PC-3 (cell line): ENCODE results near the gene RNF5. TPM values are rescaled to one million over a fixed set of nuclear protein-coding genes. Genes with fewer than 3 reads are reported as not detected.

Experiments
- ATAC-seq: fragments of 200-7000 bp; cut with Tn5 transposase; 2 replicates; pipeline ENCODE4 v1.9.1; 2020; ENCODE audit warnings: mild to moderate bottlenecking, moderate library complexity
- BruUV-seq: library from RNA; stranded (reverse); fragments of 400-500 nt; replicated peaks from 2 replicates; lab custom pipeline; 2021; lab: Mats Ljungman, UMichigan
- CTCF ChIA-PET: fragments of 300-600 bp; sonication (Branson Sonifier 250); formaldehyde crosslinking; loops from one replicate; lab custom pipeline; 2022; ENCODE audit warnings: antibody characterized with exemption; lab: Charles Lee
- POLR2A ChIA-PET: fragments of 300-600 bp; sonication (Branson Sonifier 250); formaldehyde crosslinking; loops from one replicate; lab custom pipeline; 2022; ENCODE audit warnings: antibody characterized with exemption; ENCODE audit not compliant: unreplicated experiment; lab: Charles Lee
- DNase-seq: peaks from one replicate; pipeline ENCODE4 v3.0.0-alpha.2; 2015
- H2AFZ ChIP-seq: fragments of 300-600 bp; sonication (generic); 2 replicates; pipeline ENCODE4 v1.6.0; 2016; ENCODE audit warnings: antibody characterized with exemption, low read length
- H3F3A ChIP-seq: fragments of 300-600 bp; sonication (generic); one replicate; pipeline ENCODE4 v1.6.0; 2017; ENCODE audit warnings: antibody characterized with exemption, low read length, control low read depth, mild to moderate bottlenecking; ENCODE audit not compliant: unreplicated experiment
- H3K27ac ChIP-seq: fragments of 300-600 bp; sonication (generic); 2 replicates; pipeline ENCODE4 v1.5.1; 2016; ENCODE audit warnings: mild to moderate bottlenecking, low read length
- H3K27me3 ChIP-seq: fragments of 300-600 bp; sonication (generic); 2 replicates; pipeline ENCODE4 v1.6.1; 2016; ENCODE audit warnings: low read length, mixed read lengths
- H3K36me3 ChIP-seq: fragments of 300-600 bp; sonication (generic); 2 replicates; pipeline ENCODE4 v1.6.1; 2016; ENCODE audit warnings: low read depth, mixed run types, low read length, mixed read lengths
- H3K4me1 ChIP-seq: fragments of 300-600 bp; sonication (generic); 2 replicates; pipeline ENCODE4 v1.5.1; 2016; ENCODE audit warnings: low read length; ENCODE audit not compliant: insufficient read depth
- H3K4me2 ChIP-seq: fragments of 300-600 bp; sonication (generic); 2 replicates; pipeline ENCODE4 v1.6.0; 2016; ENCODE audit warnings: low read length
- H3K4me3 ChIP-seq: fragments of 300-600 bp; sonication (generic); 2 replicates; pipeline ENCODE4 v1.5.1; 2016; ENCODE audit warnings: mild to moderate bottlenecking, low read length, mixed read lengths
- H3K79me2 ChIP-seq: fragments of 300-600 bp; sonication (generic); 2 replicates; pipeline ENCODE4 v1.6.1; 2017; ENCODE audit warnings: low read length, mixed read lengths
- H3K9ac ChIP-seq: fragments of 300-600 bp; sonication (generic); 2 replicates; pipeline ENCODE4 v1.6.0; 2016; ENCODE audit warnings: mild to moderate bottlenecking, low read length
- H3K9me2 ChIP-seq: fragments of 300-600 bp; sonication (generic); replicated peaks from 2 replicates; pipeline ENCODE4 v1.6.1; 2016; ENCODE audit warnings: mixed run types, low read length, mixed read lengths
- H3K9me3 ChIP-seq: fragments of 300-600 bp; sonication (generic); 2 replicates; pipeline ENCODE4 v1.6.1; 2016; ENCODE audit warnings: low read length, mixed read lengths
- H4K20me1 ChIP-seq: fragments of 300-600 bp; sonication (generic); 2 replicates; pipeline ENCODE4 v1.6.1; 2016; ENCODE audit warnings: low read length, mixed read lengths
- CTCF ChIP-seq: fragments of 300-600 bp; sonication (generic); conservative IDR thresholded peaks from 2 replicates; pipeline ENCODE4 v1.5.1; 2017; ENCODE audit warnings: antibody characterized with exemption, low read depth, mild to moderate bottlenecking, low read length
- EZH2 ChIP-seq: fragments of 300-600 bp; sonication (generic); IDR thresholded peaks from one replicate; pipeline ENCODE4 v1.6.1; 2017; ENCODE audit warnings: antibody characterized with exemption, mild to moderate bottlenecking, low read length; ENCODE audit not compliant: unreplicated experiment
- EZH2phosphoT487 ChIP-seq: fragments of 300-600 bp; sonication (generic); IDR thresholded peaks from 2 replicates; pipeline ENCODE4 v1.6.1; 2018; ENCODE audit warnings: mild to moderate bottlenecking, antibody characterized with exemption, low read length, borderline replicate concordance
- intact Hi-C: fragments of 100-400 bp; cut with micrococcal nuclease; formaldehyde crosslinking; loops from 2 replicates; pipeline ENCODE4 v1.9.0; 2023
- total RNA-seq: library from RNA; depleted of rRNA; stranded (reverse); fragments of >200 nt; gene quantifications from 2 replicates; pipeline ENCODE4 v1.2.3, GENCODE V29; 2014

RNF5 gene
- total RNA-seq, 1 experiment from 2014 or later: 69.0 TPM

GRCh38 chr6:32181148-32181702, 3.0 kb downstream of the RNF5 start:
- TF ChIP-seq EZH2phosphoT487: no peak
- no peak for TF ChIP-seq EZH2
- no peak for TF ChIP-seq CTCF
- POLR2A ChIA-PET: no interaction called here
- peaks cover 5% of the 10 kb centered on the region for H3K36me3 ChIP-seq

GRCh38 chr6:32181915-32182529, 3.8 kb downstream of the RNF5 start:
- no peaks in the 10 kb centered on the region for H3K27me3 ChIP-seq
- peaks cover 5% of the 10 kb centered on the region for H3K36me3 ChIP-seq
- H3K27ac ChIP-seq: no peak overlapping the region
- H2AFZ ChIP-seq: no peak overlapping the region
- no peak overlapping the region for H3K9ac ChIP-seq
- ChIA-PET POLR2A (interaction anchor here (0.6 kb wide), 1 partner anchor 14 kb away, joined by 3 read pairs; no protein-coding TSS in a partner anchor), CTCF (no interaction called here)
- DNase-seq: no peak
- intact Hi-C loops: no loop called here
- peaks cover 14% of the 10 kb centered on the region for H3K4me1 ChIP-seq
- ATAC-seq: no peak
- BruUV-seq: no TSS peak
- H3F3A ChIP-seq: no peaks in the 10 kb centered on the region
- H3K4me2 ChIP-seq: no peak overlapping the region
- peaks cover 12% of the 10 kb centered on the region for H3K79me2 ChIP-seq
- no peak for TF ChIP-seq CTCF
- no peak for TF ChIP-seq EZH2
- TF ChIP-seq EZH2phosphoT487: no peak
- no peaks in the 10 kb centered on the region for H3K9me3 ChIP-seq
- H4K20me1 ChIP-seq: no peaks in the 10 kb centered on the region
- no peak overlapping the region for H3K4me3 ChIP-seq
- H3K9me2 ChIP-seq: no peaks in the 10 kb centered on the region

More at GRCh38 chr6:32181148-32181702, 3.0 kb downstream of the RNF5 start:
- ATAC-seq: no peak
- Histone ChIP-seq H3K9me2 (no peaks in the 10 kb centered on the region), H3K4me2 (no peak overlapping the region), H3F3A (no peaks in the 10 kb centered on the region), H2AFZ (no peak overlapping the region), H3K79me2 (peaks cover 12% of the 10 kb centered on the region), H3K9ac (no peak overlapping the region), H3K4me1 (peaks cover 22% of the 10 kb centered on the region), H4K20me1 (no peaks in the 10 kb centered on the region), H3K27ac (no peak overlapping the region), H3K4me3 (no peak overlapping the region), H3K9me3 (no peaks in the 10 kb centered on the region), H3K27me3 (no peaks in the 10 kb centered on the region)
- CTCF ChIA-PET: no interaction called here
- no peak for DNase-seq
- intact Hi-C loops: no loop called here
- BruUV-seq: no TSS peak

- Histone ChIP-seq H3K36me3 (peaks cover 5% of the 10 kb centered on the region), H3K9ac (no peak overlapping the region), H3F3A (no peaks in the 10 kb centered on the region), H3K4me3 (no peak overlapping the region), H3K9me3 (no peaks in the 10 kb centered on the region), H3K4me2 (no peak overlapping the region), H3K79me2 (peaks cover 12% of the 10 kb centered on the region), H3K27me3 (no peaks in the 10 kb centered on the region), H4K20me1 (no peaks in the 10 kb centered on the region), H3K4me1 (peaks cover 9% of the 10 kb centered on the region), H3K9me2 (no peaks in the 10 kb centered on the region), H3K27ac (no peak overlapping the region), H2AFZ (no peak overlapping the region)
- ChIA-PET CTCF (no interaction called here), POLR2A (interaction anchor here (0.5 kb wide), 1 partner anchor 14 kb away, joined by 3 read pairs; no protein-coding TSS in a partner anchor)
- TF ChIP-seq EZH2 (no peak), EZH2phosphoT487 (no peak), CTCF (no peak)
- intact Hi-C loops: no loop called here
- ATAC-seq: no peak
- BruUV-seq: no TSS peak
- no peak for DNase-seq
Observed at GRCh38 chr6:32182555-32182981, 4.4 kb downstream of the RNF5 start.
